HepG2 (cell line): ENCODE data around the gene PAM16. TPM values are rescaled to one million over a fixed set of nuclear protein-coding genes. Genes with fewer than 3 reads are reported as not detected.

Experiments used
- KAT2B ChIP-seq: fragments of 150-350 bp; IDR thresholded peaks from 2 replicates; pipeline ENCODE4 v1.6.1; 2014; ENCODE audit warnings: low read depth, low read length, borderline replicate concordance
- KAT7 ChIP-seq: IDR thresholded peaks from 2 replicates; pipeline ENCODE4 v1.6.1; 2018; ENCODE audit warnings: borderline replicate concordance, missing compliant biosample characterization
- NR1H2 ChIP-seq: sonication (generic); formaldehyde crosslinking; IDR thresholded peaks from 2 replicates; pipeline ENCODE4 v1.8.1; 2022; ENCODE audit warnings: low read depth, missing genetic modification reagents, borderline replicate concordance
- RBM39 ChIP-seq: fragments of 200-400 bp; formaldehyde crosslinking; IDR thresholded peaks from one replicate; pipeline ENCODE4 v1.6.1; 2018; ENCODE audit warnings: antibody characterized with exemption, mild to moderate bottlenecking, low read depth, low read length; ENCODE audit not compliant: poor library complexity, severe bottlenecking
- SIN3A ChIP-seq: IDR thresholded peaks from 2 replicates; pipeline ENCODE4 v1.6.1; 2011; ENCODE audit warnings: low read depth, mild to moderate bottlenecking, control low read depth, low read length, borderline replicate concordance
- STAG1 ChIP-seq: sonication (generic); formaldehyde crosslinking; IDR thresholded peaks from 2 replicates; pipeline ENCODE4 v1.4.0; 2020; ENCODE audit warnings: missing genetic modification reagents
- ZFP36L1 ChIP-seq: sonication (generic); formaldehyde crosslinking; IDR thresholded peaks from 2 replicates; pipeline ENCODE4 v1.8.0; 2022; ENCODE audit warnings: mild to moderate bottlenecking, missing genetic modification reagents, moderate library complexity
- ZNF160 ChIP-seq: sonication (generic); formaldehyde crosslinking; IDR thresholded peaks from 2 replicates; pipeline ENCODE4 v1.8.0; 2022; ENCODE audit warnings: mild to moderate bottlenecking, inconsistent platforms, missing genetic modification reagents
- ZNF446 ChIP-seq: sonication (generic); formaldehyde crosslinking; IDR thresholded peaks from 2 replicates; pipeline ENCODE4 v1.5.0; 2020; ENCODE audit warnings: mild to moderate bottlenecking, missing genetic modification reagents
- ZNF605 ChIP-seq: sonication (generic); formaldehyde crosslinking; IDR thresholded peaks from 2 replicates; pipeline ENCODE4 v1.8.0; 2022; ENCODE audit warnings: mild to moderate bottlenecking, missing genetic modification reagents
- ZNF776 ChIP-seq: sonication (generic); formaldehyde crosslinking; IDR thresholded peaks from 2 replicates; pipeline ENCODE4 v1.4.0; 2020; ENCODE audit warnings: mild to moderate bottlenecking, missing genetic modification reagents
- polyA plus RNA-seq, 8 experiments: library from polyadenylated mRNA; depleted of rRNA in 3 of 8; stranded (reverse) in 7 of 8; unstranded in 1 of 8; fragments of >200 nt; fragmentation: Illumina TruSeq in 4 of 8; extraction: Trizol in 4 of 8; gene quantifications; 2 replicates each; pipeline versions ENCODE4 v1.2.1 to v1.2.3, GENCODE V29; 2011 to 2016; ENCODE audit warnings: low read depth in 4 of 8, missing spikeins in 1 of 8, mixed read lengths in 1 of 8; ENCODE audit not compliant: insufficient read depth in 1 of 8
- total RNA-seq, 5 experiments: library from RNA; depleted of rRNA; stranded (reverse); fragments of >200 nt; fragmentation: Illumina TruSeq; extraction: Trizol; gene quantifications; 2 replicates each; pipeline ENCODE4 v1.2.3, GENCODE V29; 2016; ENCODE audit warnings: low read depth in 1 of 5
- TF ChIP-seq, protein P1 (sequence below): sonication (generic); formaldehyde crosslinking; IDR thresholded peaks from 2 replicates; pipeline ENCODE4 v1.4.0; 2020; ENCODE audit warnings: missing genetic modification reagents; ENCODE audit errors: not compliant biosample characterization
- TF ChIP-seq, protein P2 (sequence below): sonication (generic); formaldehyde crosslinking; IDR thresholded peaks from 2 replicates; pipeline ENCODE4 v1.9.0; 2022; ENCODE audit warnings: missing genetic modification reagents, mild to moderate bottlenecking, borderline replicate concordance
- TF ChIP-seq, protein P3 (sequence below): sonication (generic); formaldehyde crosslinking; IDR thresholded peaks from 2 replicates; pipeline ENCODE4 v1.5.0; 2020; ENCODE audit warnings: mild to moderate bottlenecking, missing genetic modification reagents, borderline replicate concordance
- TF ChIP-seq, protein P4 (sequence below): IDR thresholded peaks from 2 replicates; pipeline ENCODE4 v1.6.1; 2016; ENCODE audit warnings: low read depth, control low read depth
- TF ChIP-seq, protein P5 (sequence below): sonication (generic); formaldehyde crosslinking; IDR thresholded peaks from 2 replicates; pipeline ENCODE4 v1.4.0; 2020; ENCODE audit warnings: missing genetic modification reagents
- TF ChIP-seq, protein P6 (sequence below): sonication (generic); formaldehyde crosslinking; IDR thresholded peaks from 2 replicates; pipeline ENCODE4 v1.9.0; 2021; ENCODE audit warnings: missing genetic modification reagents, borderline replicate concordance

The PAM16 gene
- total and polyA plus RNA-seq, 2 of the 13 experiments (the other 11 are each of a cell fraction or from before 2014, with no cell fraction given): 51.5 to 51.8 TPM

DNA sequence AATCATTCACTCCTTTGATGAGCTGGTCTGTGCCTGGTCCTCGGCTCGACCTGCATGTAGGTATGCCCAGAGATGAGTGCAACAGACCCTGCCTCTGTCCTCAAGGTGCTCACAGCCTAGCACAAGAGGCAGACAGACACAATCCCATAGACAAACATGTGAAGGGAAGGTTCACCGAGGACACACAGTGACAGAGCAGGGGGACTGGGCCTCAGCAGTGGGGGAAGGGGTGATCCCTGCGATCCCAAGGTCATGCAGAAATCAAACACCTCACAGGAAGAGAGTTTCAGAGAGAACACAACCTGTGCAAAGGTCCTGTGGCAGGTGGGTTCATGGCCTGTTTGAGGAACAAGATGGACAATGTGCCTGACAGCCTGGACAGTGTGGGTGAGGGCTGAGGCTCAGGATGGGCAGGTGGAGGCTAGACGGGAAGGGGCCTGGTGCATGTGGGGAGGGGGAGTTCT is 16.3 kb upstream of the PAM16 start (continued):
- TF ChIP-seq KAT7 (CRISPR knock-in tag) (no peak), ZNF605 (CRISPR knock-in tag) (no peak), NR1H2 (CRISPR knock-in tag) (no peak), STAG1 (no peak), ZNF776 (CRISPR knock-in tag) (no peak), ZNF160 (CRISPR knock-in tag) (no peak), KAT2B (no peak), SIN3A (no peak), RBM39 (no peak), ZNF446 (CRISPR knock-in tag) (no peak), ZFP36L1 (no peak)
- TF ChIP-seq, protein P1, sequence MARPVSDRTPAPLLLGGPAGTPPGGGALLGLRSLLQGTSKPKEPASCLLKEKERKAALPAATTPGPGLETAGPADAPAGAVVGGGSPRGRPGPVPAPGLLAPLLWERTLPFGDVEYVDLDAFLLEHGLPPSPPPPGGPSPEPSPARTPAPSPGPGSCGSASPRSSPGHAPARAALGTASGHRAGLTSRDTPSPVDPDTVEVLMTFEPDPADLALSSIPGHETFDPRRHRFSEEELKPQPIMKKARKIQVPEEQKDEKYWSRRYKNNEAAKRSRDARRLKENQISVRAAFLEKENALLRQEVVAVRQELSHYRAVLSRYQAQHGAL: no peak
- TF ChIP-seq, protein P2, sequence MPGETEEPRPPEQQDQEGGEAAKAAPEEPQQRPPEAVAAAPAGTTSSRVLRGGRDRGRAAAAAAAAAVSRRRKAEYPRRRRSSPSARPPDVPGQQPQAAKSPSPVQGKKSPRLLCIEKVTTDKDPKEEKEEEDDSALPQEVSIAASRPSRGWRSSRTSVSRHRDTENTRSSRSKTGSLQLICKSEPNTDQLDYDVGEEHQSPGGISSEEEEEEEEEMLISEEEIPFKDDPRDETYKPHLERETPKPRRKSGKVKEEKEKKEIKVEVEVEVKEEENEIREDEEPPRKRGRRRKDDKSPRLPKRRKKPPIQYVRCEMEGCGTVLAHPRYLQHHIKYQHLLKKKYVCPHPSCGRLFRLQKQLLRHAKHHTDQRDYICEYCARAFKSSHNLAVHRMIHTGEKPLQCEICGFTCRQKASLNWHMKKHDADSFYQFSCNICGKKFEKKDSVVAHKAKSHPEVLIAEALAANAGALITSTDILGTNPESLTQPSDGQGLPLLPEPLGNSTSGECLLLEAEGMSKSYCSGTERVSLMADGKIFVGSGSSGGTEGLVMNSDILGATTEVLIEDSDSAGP: peak; percentile 75
- TF ChIP-seq, protein P3, sequence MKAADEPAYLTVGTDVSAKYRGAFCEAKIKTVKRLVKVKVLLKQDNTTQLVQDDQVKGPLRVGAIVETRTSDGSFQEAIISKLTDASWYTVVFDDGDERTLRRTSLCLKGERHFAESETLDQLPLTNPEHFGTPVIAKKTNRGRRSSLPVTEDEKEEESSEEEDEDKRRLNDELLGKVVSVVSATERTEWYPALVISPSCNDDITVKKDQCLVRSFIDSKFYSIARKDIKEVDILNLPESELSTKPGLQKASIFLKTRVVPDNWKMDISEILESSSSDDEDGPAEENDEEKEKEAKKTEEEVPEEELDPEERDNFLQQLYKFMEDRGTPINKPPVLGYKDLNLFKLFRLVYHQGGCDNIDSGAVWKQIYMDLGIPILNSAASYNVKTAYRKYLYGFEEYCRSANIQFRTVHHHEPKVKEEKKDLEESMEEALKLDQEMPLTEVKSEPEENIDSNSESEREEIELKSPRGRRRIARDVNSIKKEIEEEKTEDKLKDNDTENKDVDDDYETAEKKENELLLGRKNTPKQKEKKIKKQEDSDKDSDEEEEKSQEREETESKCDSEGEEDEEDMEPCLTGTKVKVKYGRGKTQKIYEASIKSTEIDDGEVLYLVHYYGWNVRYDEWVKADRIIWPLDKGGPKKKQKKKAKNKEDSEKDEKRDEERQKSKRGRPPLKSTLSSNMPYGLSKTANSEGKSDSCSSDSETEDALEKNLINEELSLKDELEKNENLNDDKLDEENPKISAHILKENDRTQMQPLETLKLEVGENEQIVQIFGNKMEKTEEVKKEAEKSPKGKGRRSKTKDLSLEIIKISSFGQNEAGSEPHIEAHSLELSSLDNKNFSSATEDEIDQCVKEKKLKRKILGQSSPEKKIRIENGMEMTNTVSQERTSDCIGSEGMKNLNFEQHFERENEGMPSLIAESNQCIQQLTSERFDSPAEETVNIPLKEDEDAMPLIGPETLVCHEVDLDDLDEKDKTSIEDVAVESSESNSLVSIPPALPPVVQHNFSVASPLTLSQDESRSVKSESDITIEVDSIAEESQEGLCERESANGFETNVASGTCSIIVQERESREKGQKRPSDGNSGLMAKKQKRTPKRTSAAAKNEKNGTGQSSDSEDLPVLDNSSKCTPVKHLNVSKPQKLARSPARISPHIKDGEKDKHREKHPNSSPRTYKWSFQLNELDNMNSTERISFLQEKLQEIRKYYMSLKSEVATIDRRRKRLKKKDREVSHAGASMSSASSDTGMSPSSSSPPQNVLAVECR (CRISPR knock-in tag): peak; percentile 71; the same call in 1 of the 2 replicates
- TF ChIP-seq, protein P4, sequence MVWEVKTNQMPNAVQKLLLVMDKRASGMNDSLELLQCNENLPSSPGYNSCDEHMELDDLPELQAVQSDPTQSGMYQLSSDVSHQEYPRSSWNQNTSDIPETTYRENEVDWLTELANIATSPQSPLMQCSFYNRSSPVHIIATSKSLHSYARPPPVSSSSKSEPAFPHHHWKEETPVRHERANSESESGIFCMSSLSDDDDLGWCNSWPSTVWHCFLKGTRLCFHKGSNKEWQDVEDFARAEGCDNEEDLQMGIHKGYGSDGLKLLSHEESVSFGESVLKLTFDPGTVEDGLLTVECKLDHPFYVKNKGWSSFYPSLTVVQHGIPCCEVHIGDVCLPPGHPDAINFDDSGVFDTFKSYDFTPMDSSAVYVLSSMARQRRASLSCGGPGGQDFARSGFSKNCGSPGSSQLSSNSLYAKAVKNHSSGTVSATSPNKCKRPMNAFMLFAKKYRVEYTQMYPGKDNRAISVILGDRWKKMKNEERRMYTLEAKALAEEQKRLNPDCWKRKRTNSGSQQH (CRISPR knock-in tag): 0 out of 2 replicates have a peak, but pooled peaks have one; percentile 55
- TF ChIP-seq, protein P5, sequence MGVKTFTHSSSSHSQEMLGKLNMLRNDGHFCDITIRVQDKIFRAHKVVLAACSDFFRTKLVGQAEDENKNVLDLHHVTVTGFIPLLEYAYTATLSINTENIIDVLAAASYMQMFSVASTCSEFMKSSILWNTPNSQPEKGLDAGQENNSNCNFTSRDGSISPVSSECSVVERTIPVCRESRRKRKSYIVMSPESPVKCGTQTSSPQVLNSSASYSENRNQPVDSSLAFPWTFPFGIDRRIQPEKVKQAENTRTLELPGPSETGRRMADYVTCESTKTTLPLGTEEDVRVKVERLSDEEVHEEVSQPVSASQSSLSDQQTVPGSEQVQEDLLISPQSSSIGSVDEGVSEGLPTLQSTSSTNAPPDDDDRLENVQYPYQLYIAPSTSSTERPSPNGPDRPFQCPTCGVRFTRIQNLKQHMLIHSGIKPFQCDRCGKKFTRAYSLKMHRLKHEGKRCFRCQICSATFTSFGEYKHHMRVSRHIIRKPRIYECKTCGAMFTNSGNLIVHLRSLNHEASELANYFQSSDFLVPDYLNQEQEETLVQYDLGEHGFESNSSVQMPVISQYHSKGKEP: no peak
- TF ChIP-seq, protein P6, sequence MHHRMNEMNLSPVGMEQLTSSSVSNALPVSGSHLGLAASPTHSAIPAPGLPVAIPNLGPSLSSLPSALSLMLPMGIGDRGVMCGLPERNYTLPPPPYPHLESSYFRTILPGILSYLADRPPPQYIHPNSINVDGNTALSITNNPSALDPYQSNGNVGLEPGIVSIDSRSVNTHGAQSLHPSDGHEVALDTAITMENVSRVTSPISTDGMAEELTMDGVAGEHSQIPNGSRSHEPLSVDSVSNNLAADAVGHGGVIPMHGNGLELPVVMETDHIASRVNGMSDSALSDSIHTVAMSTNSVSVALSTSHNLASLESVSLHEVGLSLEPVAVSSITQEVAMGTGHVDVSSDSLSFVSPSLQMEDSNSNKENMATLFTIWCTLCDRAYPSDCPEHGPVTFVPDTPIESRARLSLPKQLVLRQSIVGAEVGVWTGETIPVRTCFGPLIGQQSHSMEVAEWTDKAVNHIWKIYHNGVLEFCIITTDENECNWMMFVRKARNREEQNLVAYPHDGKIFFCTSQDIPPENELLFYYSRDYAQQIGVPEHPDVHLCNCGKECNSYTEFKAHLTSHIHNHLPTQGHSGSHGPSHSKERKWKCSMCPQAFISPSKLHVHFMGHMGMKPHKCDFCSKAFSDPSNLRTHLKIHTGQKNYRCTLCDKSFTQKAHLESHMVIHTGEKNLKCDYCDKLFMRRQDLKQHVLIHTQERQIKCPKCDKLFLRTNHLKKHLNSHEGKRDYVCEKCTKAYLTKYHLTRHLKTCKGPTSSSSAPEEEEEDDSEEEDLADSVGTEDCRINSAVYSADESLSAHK (CRISPR knock-in tag): no peak
